NCI-H1105 (cell line): Measurements from ENCODE around the gene EYA2.

ENCODE experiments used
- DNase-seq: peaks from one replicate; lab custom pipeline; 2025; lab: John Stamatoyannopoulos, UW

The EYA2 gene

GRCh38 chr20:46933150-46933549 is 38.5 kb downstream of the EYA2 start:
- DNase-seq = no peak

- no peak for DNase-seq
These were observed 40.2 kb downstream of the EYA2 start for GRCh38 chr20:46934746-46935287.

DNA sequence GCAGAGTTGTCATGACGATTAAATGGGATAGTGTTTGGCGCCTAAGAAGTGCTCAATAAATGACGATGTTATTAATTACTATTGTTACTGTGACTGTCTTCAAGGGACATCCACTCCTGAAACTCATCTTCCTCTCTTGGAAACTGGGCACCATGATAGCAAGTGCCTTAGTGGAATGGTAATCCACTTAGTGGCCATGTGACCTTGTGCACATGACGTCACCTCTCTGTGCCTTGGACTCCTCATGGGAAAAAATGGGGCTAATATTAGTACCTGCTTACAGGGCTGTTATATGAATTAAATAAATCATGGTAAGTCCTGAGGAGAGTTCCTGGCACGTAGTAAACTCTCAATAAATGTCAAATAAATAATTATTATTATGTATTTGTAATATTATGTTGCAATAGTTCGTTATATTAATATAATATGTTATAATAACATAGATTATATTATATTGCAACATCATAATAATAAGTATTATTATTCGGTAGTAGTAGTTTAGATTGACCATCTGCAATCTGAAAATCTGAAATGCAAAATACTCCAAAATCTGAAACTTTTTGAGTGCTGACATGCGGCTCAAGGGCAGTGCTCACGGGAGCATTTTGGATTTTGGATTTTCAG is 40.9 kb downstream of the EYA2 start:
- DNase-seq = no peak

DNA sequence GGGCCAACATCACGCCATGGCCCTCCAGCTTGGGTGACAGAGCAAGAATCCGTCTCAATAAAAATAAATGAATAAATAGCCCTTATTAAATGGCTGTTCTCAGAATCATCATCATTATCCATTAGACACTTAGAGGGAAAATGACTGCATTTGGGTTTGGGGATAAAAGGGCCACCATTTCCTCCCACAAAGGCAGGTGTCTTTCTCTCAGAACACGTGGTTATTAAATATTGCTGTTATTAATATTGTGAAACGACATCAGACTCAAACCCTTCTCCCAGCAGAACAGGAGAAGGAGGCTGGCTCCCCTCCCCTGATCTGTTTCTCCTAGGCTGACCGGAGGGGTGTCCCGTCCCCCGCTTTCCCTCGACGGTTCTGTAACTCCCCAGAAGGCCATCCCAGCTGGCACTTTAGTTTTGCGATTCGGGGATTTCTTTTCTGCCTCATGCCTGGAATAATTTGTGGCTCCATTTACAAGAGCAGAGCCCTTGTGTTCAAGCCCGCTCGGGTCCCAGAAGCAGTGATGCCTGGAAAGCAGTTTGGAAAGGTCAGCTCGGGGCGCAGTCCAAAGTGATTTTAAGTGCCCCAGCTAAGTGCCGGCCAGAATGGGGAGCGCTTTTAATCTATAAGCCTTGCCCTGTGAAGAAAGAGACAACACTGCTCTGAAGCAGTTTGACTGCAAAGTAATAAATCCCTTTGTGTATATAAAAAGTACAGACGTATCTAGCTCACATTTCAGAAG is 41.9 kb downstream of the EYA2 start:
- DNase-seq = no peak

DNA sequence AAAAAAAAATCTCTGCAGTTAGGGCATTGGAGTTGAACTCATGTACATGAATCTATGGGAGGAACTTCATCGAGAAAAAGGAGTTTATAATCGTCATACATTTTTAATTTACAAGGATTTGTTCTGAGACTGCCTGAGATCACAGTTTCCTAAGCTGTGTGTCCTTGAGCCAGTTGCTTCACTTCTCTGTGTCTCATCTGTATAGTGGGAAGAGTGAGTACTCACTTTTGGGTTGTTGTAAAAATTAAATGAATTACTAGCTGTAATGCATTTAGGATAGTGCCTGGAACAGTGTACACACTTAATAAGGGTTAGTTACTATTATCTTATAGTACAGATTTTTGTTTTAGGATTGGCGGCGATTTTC is 42.5 kb downstream of the EYA2 start:
- no peak for DNase-seq

GRCh38 chr20:46937533-46938226 is 43.0 kb downstream of the EYA2 start:
- DNase-seq = no peak

DNA sequence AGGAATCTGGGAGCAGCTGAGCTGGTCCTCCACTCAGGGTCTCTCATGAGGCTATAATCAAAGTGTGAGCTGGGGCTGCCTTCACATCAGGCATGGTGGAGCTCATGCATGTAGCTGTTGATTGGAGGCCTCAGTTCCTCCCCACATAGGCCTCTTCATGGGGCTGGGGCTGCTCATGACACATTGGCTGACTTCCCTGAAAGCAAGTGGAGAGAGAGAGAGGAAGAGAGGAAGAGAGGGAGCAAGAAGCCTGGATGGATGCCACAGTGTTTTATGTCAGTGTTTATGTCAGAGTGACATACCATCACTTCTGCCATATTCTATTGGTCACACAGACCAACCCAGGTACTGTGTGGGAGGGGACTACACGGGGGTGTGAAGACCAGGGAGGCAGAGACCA is 43.8 kb downstream of the EYA2 start:
- DNase-seq = no peak

DNA sequence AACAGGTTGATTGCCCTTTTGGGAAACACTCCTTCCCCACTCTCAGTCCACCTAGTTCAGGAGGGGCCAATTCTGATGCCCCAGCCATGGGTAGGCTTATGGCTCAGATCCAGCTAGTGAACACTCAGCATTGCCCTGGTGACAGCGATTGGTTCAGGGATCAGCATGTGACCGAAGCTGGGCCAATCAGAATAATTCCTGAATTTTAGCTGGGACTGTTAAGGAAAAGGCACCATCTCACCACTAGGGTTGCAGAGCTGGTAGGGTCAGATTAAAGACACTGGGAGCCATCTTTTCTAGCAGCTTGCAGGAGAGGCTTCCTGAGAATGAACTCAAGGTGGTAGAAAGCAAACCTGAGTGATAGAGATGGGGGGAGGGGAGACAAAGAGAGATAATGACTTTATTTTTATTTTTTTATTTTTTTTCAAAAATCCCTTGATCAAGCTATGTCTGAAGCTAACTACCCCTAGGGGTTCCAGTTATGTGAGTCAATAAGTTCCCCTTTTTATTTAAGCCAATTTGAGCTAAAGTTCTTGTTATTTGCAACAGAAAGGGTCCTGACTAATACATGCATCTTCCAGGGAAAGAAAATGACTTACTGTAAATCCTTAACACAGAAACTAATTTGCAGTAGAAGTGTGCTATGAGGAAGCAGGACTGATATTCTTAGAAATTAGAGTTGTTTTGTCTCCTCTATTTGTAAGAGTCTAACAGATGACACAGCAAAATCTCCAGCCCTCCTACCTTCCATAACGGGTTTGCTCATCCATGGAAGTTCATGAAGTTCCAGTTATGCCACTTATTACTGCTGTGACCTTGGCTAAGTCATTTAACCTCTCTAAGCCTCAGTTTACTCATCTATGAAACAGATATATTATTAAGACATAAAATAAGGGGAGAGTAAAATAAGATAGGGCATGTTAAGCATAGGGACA is 44.7 kb downstream of the EYA2 start:
- DNase-seq = no peak

GRCh38 chr20:46940616-46941015 is 46.0 kb downstream of the EYA2 start:
- DNase-seq = no peak

DNA sequence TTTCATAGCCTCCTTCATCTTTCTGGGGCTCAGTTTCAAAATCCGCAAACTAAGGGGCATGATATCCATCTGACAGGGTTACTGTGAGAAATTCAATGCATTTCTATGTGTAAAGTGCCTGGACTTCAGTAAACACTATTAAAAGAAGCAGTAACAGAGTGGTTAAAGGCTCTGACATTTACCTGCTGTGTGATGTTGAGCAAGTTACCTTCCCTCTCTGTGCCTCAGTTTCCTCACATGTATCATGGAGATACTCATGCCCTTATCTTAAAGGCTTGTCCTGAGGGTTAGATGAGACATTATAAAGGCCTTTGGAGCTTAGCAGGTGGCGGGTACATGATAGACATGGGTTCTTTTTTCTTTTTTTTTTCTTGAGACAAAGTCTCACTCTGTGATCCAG is 46.8 kb downstream of the EYA2 start:
- DNase-seq = no peak

GRCh38 chr20:46943861-46944591 is 49.4 kb downstream of the EYA2 start:
- DNase-seq = no peak

- no peak for DNase-seq
These were observed 50.8 kb downstream of the EYA2 start for GRCh38 chr20:46945465-46945864.

DNA sequence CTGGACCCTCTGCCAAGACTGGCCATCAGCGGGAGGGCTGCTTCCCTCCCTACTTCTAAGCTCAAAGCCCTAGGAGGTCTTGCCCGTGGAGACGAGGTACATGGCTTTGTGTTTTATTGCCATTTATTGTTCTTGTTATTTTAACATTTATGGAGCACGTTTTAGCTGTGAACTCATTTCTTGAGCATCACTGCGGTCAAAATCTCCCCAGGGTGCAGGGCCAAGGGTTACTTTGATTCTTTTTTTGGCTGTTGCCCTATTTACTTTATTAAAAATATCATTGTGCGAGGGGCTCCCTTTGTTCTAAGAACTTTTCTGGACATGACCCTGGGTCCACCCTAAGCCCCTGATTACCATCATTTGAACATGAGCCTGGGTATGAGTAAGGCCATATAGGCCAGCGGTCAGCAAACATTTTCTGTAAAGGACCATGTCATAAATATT is 51.6 kb downstream of the EYA2 start:
- no peak for DNase-seq

DNA sequence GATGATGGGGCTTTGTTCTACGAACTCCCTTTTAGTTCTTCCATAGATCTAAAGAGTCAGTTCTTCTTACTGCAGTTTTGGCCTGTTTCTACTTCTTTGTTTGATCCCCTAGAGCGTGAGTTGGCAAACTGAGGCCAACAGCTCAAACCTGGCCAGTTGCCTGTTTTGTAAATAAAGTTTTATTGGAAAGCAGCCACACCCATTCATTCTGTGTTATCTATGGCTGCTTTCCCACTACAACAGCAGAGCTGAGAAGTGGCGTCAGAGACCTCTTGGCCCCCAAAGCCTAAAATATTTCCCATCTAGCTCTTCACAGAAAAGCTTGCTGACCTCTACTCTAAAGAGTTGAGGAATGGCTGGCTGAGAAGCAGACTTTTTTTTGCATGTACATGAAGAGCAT is 52.2 kb downstream of the EYA2 start:
- no peak for DNase-seq

DNA sequence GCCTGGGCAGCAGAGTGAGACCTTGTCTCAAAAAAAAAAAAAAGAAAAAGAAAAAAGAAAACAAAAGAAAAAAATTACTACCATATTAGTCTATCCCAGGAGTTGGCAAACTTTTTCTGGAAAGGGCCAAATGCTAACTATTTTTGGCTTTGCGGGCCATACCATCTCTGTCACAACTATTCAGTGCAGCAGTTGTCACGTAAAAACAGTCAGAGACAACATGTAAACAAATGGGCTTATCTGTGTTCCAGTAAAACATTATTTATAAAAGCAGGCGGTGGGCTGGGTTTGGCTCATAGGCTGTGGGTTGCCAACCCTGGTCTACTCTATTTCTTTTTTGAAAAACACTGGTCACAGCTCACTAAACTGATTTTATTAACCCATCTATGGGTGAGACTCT is 53.4 kb downstream of the EYA2 start:
- no peak for DNase-seq

GRCh38 chr20:46951405-46951804 is 56.8 kb downstream of the EYA2 start:
- DNase-seq = no peak

GRCh38 chr20:46951840-46952497 is 57.3 kb downstream of the EYA2 start:
- DNase-seq = no peak

GRCh38 chr20:46953596-46953995 is 59.0 kb downstream of the EYA2 start:
- DNase-seq = no peak

DNA sequence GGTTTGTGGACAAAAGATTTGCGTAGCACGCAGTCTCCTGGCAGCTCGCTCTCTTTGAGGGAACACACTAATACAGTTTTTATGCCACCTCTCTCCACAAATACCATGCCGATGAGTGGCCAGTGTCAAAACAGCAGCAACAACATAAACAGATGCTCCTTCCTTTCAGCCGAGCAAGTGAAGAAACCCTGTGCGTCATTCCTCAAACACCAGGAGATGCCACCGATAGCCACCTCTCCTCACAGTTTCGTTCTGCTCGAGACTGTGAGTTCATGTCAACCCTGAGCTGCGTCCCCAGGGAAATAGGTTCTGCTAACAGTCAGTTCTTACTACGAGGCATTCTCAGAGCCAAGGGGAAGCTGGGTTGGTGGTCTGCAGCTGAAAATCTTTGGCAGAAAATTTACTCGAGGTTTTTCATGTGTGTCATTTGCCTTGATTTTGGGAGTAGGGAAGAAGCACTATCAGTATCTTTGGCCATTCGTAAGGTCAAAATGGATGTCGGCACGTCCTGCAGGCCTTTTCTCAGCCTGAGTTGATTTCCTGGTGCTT is 59.9 kb downstream of the EYA2 start:
- DNase-seq = no peak
